ENCODE measurements around the gene SYTL1.

SYTL1 gene, protein sequence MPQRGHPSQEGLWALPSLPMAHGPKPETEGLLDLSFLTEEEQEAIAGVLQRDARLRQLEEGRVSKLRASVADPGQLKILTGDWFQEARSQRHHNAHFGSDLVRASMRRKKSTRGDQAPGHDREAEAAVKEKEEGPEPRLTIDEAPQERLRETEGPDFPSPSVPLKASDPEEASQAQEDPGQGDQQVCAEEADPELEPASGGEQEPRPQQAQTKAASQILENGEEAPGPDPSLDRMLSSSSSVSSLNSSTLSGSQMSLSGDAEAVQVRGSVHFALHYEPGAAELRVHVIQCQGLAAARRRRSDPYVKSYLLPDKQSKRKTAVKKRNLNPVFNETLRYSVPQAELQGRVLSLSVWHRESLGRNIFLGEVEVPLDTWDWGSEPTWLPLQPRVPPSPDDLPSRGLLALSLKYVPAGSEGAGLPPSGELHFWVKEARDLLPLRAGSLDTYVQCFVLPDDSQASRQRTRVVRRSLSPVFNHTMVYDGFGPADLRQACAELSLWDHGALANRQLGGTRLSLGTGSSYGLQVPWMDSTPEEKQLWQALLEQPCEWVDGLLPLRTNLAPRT

DNA sequence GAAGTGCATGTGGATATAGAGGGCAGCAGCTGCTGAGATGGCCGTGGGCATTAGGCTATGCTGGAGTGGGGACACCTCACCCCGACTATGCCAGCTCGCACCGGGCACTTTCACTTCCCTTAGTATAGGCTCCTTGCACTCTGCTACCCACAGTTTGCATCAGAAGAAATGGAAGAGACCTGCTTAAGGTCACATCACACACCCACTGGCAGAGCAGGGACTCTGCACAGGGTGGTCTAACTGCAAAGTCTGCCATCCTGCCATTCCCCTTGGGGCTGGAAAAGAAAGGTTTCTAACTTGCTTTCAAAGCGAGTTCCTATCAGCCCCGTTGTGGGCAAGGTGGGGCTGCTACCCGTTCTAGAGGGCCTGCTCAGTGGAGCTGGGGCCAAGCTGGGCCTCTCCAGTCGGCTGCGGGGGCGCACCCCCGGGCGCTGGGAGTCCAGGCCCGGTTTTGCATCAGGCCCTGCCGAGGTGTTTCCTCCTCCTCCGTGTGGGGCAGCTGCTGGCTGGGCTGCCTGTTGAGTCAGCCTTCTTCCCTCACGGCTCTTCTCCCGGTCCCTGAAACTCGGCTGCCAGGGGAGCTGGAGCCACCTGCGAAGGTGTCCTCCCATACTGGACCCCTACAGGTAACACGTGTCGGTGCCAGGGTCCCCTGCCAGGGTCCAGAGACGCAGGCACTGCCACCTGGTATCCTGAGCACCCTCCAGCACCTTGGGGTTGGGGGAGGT lies at the start of gene SYTL1:
SYTL1 (plus strand) TSS at position 498 of the 728 bp plus-strand sequence. CDS start 3,313 bp downstream, outside the sequence.
- DNase-seq (ENCODE audit: insufficient read length, low spot score) (peak; percentile 78), FAIRE-seq (no peak)

DNA sequence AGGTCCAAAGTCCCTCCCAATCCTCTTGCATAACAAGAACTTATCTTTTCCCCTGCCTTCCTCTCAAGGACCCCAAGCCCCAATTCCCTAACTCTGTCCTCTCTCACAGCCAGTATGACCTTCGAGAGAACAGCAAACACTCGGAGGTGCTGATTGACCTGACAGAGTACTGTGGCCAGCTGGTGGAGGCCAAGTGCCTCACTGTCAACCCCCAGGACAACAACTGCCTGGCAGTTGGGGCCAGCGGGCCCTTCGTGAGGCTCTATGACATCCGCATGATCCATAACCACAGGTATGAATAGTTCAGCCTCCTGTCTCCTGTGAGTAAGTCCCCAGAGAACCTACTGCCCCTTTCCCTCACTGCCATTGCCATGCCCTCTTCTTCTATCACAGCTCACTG lies 49.7 kb upstream of the SYTL1 start:
- no peak for FAIRE-seq
- no peak for DNase-seq (ENCODE audit: insufficient read length, low spot score)

DNA sequence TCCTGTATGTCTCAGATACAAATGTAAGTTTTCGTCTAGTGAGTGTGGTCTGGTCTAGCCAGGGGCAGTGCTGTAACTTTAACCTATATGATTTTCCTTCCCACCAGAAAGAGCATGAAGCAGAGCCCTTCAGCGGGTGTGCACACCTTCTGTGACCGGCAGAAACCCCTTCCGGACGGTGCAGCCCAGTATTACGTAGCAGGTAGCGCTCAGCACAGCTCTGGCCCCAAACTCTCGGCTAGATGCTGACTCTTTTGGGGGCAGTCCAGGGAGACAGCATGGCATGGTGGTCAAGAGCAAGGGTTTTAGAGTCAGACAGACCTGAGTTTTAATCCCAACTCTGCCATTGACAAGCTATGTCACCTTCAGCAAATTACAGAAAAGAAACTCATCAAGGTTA lies 47.9 kb upstream of the SYTL1 start:
- no peak for FAIRE-seq

DNA sequence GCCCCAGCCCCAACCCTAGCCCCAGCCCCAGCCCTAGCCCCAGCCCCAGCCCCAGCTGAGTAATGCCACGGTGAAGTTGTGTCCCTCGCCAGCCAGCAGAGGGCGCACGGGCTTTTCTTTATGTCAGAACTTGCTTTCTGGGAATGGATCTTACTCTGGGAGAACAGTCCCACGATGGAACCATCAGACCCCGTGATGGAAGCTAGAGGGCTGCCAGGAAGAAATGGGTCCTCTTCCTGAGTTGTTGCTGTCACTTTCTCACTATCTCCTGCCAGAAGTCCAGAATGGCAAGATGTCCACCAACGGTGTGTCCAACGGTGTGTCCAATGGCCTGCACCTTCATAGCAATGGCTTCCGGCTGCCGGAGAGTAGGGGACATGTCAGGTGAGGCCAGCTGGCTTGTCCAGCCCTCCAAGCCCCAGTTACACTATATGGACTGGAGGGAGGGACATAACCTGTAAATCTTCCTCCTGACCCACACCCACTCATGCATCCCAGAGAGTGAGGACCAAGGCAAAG lies 45.0 kb upstream of the SYTL1 start:
- peak; percentile 37 for FAIRE-seq
- peak; percentile 57 for DNase-seq (ENCODE audit: insufficient read length, low spot score)

More for the DNA sequence above, 47.9 kb upstream of the SYTL1 start:
- DNase-seq (ENCODE audit: insufficient read length, low spot score), result no peak

DNA sequence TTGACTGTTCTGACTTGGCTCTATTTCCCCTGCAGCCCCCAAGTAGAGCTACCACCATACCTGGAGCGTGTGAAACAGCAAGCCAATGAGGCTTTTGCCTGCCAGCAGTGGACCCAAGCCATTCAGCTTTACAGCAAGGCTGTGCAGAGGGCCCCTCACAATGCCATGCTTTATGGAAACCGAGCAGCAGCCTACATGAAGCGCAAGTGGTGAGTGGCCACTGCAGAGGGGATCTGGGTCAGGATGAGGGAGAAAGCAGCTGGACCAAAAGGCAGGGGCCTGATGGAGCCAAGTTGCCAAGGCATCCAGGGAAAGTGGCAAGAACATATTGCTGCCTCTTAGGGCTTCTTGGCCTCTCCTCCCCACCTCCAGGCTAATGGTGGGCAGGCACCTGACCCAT lies 43.9 kb upstream of the SYTL1 start:
- DNase-seq (ENCODE audit: insufficient read length, low spot score) (no peak), FAIRE-seq (no peak)

DNA sequence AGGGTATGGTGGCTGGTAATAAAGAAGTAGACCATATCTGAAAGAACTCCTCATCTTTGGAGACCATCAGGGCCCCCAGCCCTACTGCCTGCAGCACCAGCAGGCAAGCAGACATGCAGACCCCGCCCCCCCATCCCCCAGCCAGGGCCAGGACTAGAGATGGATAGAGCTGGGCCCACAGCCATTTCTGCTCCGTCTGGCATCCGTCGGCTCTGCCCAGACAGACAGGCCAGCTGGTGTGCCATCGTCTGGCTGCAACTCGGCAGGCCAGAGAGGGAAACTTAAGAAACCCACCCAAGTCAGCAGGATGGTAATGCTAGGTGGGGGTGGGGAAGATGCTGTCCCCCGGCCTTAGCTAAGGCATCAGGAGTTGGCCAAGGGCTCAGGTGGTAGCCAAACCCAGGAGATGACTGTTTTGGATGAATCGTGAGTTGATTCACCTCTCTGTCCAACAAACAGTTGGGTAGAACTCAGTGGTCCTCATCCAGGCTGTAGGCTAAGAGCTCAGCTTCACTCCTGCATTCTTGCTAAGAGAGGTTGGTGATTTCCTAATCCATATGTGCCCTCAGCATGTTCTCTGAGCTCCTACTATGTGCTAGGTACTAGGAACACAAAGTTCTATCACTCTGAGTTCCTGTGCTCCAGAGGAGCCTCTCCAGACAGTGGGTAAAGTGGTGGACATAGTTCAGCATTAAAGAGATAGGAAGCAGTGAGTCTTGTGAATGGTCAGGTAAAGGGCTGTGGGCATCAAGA lies 43.0 kb upstream of the SYTL1 start:
- DNase-seq (ENCODE audit: insufficient read length, low spot score) (no peak), FAIRE-seq (no peak)

DNA sequence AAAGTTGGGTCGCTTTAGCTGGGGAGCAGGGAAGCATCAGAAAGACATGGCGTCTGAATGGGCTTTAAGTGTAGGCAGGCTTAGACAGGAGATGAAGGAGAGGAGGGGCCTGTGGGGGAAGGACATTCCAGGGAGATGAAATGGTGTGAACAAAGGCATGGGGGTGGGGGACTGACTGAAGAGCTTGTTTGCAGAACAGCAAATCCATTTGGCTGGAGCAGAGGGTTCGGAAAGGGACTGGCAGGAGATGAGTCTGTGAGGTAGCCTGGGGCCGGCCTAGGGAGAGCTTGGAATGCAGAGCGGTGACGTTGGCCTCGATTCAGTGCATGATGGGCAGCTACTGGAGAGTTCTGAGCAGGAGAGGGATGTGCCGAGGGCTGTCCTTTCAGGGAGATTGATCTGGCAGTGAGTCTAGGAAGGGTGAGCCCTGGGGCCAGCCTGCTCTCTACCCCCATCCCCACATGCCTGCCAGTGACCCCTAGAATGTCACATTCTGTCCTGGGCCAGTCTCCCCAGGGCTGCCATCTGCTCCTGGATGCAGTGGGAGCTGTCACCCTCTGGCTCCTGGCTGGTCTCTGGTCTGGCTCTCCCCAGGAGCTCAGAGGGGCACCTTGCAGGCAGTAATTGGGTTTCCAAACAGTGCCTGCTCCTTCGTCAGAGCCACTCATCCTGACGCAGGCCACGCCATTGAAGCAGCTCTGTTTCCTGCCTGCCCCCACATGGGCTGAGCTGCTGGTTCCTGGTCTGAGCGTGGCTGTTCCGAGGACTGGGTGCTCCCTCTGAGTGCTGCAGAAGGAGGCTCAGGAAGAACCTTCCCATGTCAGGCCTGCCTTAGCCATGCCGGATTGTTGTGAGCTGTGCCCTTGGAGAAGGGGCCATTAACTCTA lies 42.2 kb upstream of the SYTL1 start:
- no peak for FAIRE-seq

DNA sequence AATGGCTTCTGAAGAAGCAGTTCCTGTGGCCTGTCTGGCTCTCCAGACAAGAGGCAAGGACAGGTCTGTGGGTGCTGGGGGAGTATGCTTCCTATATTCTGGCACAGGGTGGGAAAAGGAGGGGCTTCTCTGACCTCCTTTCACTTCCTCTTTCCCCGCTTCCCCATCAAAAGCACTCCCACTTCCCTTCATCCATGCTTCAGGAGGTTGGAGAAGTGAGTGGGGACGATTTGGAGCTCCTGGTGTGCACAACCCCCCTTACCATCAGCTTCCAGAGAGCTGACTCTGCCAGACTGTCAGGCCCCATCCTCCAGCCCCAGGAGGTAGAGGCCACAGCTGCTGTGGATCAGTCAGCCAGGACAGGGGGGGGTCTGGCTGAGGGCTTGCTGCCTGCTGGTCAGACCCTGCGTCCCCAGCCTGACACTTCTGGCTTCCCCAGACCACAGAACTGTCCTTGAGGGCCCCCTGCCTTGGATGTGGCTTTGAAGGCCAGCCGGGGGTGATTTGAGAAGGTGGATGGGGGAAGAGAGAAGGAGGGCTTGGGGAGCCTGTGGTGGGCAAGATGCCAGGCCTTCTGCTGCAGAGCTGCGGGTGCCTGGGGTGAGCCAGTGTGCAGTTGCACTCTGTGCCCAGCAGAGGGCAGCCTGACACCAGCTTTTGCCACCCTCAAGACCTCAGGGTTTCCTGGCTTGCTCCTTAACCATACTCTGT lies 41.3 kb upstream of the SYTL1 start:
- FAIRE-seq, result peak; percentile 94
- peak; percentile 86 for DNase-seq (ENCODE audit: insufficient read length, low spot score)

More for the DNA sequence above, 42.2 kb upstream of the SYTL1 start:
- DNase-seq (ENCODE audit: insufficient read length, low spot score), result no peak

DNA sequence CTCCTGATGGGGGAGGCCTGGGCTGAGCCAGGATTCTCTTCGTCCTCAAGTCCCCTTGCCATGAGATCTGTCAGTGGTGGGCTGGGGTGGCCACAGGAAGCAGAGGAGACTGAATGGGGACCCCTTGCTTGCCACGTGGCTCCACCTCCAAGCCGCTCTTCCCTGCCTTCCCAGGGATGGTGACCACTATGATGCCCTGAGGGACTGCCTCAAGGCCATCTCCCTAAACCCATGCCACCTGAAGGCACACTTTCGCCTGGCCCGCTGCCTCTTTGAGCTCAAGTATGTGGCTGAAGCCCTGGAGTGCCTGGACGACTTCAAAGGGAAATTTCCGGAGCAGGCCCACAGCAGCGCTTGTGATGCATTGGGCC lies 40.8 kb upstream of the SYTL1 start:
- no peak for DNase-seq (ENCODE audit: insufficient read length, low spot score)
- no peak for FAIRE-seq

DNA sequence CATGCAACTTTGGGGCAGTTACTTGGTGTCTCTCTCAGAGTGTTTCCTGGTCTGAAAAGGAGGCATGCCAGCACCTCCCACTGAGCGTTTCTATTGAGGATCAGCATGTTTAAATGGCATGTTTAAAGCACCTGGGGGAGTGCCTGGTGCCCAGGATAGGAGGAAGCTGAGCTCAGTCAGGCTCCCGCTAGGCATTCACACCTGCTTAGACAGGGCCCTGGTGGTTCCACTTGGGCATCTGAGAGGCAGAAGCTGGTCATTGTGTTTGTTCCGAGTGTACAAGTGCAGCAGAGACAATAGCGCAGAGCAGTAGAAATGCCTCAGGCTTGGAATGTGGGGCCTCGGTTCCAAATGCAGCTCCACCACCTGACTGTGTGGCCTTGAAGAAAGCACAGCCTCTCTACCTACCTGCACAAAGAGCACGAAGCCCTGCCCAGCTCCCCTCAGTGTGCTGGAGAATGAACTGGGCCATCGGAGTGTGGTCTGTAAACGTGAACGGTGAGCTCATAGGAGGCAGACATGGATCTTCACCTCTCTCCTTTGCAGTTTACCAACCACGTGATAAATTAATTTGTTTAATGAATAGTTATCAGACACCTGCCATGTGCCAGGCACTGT lies 40.1 kb upstream of the SYTL1 start:
- FAIRE-seq (no peak), DNase-seq (ENCODE audit: insufficient read length, low spot score) (no peak)

DNA sequence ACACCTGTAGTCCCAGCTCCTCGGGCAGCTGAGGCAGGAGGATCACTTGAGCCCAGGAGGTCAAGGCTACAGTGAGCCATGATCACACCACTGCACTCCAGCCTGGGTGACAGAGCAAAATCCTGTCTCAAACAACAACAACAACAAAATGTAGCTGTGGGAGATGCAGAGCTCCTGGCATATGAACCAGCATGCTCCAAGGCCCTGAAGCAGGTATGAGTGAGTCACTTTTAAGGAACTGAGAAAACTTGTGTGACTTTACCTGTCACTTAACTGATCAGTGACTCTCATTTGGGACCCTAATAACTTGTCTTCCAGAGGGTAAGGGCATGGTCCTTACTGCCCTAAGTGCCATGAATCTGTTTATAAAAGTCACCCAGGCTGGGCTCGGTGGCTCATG lies 39.2 kb upstream of the SYTL1 start:
- FAIRE-seq (no peak), DNase-seq (ENCODE audit: insufficient read length, low spot score) (no peak)

DNA sequence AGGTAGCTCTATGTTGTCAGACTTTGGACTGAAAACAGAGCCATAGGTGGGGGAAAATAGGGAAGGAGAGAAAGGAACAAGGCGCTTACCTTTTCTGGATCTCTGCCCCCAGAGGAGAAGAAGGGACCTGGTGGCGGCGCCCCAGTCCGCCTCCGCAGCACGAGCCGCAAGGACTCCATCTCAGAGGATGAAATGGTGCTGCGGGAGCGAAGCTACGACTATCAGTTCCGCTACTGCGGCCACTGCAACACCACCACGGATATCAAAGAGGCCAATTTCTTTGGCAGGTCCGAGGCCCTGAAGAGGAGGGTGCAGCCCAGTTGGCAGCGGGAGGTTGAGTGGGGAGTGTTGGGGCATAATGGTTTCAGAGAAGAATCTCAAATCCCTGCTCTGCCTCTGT lies 38.3 kb upstream of the SYTL1 start:
- no peak for FAIRE-seq
- DNase-seq (ENCODE audit: insufficient read length, low spot score), result no peak

DNA sequence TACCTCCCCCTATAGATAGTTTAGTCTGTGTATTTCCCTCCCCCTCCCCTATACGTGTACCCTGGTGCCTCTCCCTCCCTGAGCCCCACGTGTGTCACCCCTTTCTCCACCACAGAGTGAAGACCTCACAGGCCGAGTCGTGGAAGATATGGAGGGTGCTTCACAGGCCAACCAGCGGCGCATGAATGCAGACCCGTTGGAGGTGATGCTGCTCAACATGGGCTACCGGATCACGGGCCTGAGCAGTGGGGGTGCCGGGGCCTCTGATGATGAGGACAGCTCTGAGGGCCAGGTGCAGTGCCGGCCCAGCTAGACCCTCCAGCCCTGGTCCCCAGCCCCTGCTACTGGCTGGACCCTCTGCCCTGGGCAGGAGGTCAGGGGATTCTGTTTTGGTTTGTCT lies 35.8 kb upstream of the SYTL1 start:
- no peak for DNase-seq (ENCODE audit: insufficient read length, low spot score)
- FAIRE-seq, result no peak

DNA sequence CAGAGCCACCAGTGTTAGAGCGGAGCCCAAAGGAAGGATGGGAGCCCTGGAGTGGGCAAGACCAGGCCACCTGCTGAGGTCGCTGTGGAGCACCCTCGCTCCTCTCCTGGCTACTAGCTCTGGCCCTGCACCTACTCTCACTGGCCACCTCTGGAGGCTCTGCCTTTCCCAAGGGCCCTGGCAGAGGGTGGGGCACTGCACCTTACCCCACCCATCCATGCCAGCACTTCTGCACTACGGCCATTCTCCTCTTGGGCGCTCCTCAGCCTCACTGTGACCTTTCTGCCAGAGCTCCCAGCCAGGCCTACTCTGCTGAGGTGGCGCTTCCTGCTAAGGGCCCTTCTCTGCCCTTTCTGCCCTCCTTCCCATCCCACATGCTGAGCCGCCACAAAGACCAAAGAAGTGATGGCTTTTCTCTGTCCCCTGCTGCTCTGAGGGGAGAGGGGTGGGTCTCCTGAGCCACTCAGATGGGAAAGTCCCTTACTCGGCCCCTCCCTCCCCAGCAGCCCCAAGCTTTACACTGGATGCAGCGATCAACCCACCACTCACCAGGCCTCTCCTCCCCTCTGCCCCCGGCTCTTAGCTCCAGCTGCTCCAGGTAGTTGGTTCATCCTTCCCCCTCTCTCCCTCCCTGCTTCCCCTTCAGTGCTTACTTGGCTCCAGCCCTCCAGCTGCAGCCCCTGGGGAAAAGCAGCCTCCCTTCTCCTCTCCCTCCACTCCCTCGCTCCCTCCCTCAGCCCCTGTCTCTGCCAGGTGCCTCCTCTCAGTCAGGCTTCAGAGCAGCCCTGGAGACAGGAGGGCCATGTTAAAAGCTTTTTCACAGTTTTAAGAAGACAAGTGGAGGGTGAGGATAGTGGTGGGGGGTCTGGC lies 34.7 kb upstream of the SYTL1 start:
- DNase-seq (ENCODE audit: insufficient read length, low spot score) (no peak), FAIRE-seq (no peak)

DNA sequence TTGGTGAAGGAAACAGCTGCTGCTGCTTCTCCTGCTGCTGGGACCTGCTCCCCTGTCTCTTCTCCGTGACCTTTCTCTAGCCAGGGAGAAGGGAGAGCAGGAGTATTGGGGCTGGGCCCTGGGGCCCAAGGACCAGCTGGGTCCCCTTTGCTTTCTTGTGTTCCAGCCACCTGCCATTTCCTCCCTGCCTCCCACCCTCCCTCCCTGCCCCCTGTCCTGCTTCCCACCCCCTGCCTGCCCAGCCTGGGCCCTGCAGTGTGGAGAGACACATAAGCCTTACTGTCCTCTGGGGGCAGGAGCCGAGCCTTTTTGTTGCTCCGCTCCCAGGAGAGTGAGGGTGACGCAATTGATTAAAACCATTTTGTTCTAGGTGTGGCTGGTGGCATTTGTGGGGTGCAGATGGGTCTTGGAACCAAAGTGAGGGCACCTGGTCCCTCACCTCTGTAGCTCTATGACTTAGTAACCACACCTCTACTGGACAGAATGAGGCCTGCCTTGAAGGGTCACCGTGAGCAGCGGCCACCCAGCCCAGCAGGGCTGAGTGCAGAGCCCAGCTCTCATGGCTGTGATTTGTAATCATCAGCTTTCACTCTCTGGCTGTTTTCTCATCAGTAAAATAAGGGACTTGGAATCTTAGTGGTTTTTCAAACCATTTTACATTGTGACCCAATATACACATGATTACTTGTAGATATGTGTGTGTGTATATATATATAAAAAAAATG lies 33.8 kb upstream of the SYTL1 start:
- DNase-seq (ENCODE audit: insufficient read length, low spot score) (no peak), FAIRE-seq (no peak)

DNA sequence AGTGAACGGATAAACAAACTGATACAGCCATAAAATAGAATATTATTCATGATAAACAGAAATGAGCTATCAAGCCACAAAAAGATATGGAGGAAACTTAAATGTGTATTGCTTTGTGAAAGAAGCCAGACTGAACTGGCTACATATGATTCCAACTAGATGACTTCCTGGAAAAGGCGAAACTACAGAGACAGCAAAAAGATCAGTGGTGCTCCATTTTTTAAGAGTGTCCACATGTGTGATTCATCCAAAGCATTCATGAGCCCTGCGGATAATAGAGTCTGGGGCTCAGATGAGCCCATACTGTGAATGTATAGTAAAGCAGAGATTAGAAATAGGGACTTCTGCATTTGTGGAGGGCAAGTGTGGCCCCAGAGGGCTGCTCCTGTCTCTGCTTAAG lies 27.7 kb upstream of the SYTL1 start:
- DNase-seq (ENCODE audit: insufficient read length, low spot score) (no peak), FAIRE-seq (no peak)

DNA sequence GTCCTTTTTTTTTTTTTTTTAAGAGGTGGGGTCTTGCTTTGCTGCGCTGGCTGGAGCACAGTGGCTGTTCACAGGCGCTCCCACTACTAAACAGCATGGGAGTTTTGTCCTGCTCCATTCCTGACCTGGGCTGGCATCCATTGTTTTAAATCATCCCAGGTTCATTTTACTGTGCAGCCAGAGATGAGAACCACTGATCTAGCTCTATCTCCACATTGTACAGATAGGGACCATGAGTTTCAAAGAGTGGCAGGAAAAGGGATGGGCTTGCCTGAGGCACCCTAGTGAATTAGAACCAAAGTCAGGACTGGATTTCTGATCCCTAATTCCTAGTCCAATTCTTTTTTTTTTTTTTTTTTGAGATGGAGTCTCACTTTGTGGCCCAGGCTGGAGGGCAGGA lies 27.1 kb upstream of the SYTL1 start:
- DNase-seq (ENCODE audit: insufficient read length, low spot score) (no peak), FAIRE-seq (no peak)
